KMS-11 (cell line): ENCODE measurements around the gene SLC38A1.

Source experiments
- H2AFZ ChIP-seq: fragments of 200-600 bp; sonication (generic); 2 replicates; pipeline ENCODE4 v1.6.1; 2016; ENCODE audit warnings: antibody characterized with exemption, mixed run types, low read depth
- H3K27ac ChIP-seq: fragments of 200-600 bp; sonication (generic); 2 replicates; pipeline ENCODE4 v1.6.1; 2016; ENCODE audit warnings: mild to moderate bottlenecking, mixed run types
- H3K27me3 ChIP-seq: fragments of 200-600 bp; sonication (generic); 2 replicates; pipeline ENCODE4 v1.6.1; 2017; ENCODE audit warnings: mild to moderate bottlenecking, low read depth, mixed run types, moderate library complexity; ENCODE audit not compliant: insufficient read depth
- H3K36me3 ChIP-seq: fragments of 200-600 bp; sonication (generic); 2 replicates; pipeline ENCODE4 v1.6.1; 2017; ENCODE audit warnings: mild to moderate bottlenecking, mixed run types; ENCODE audit not compliant: insufficient read depth
- H3K4me1 ChIP-seq: fragments of 200-600 bp; sonication (generic); 2 replicates; pipeline ENCODE4 v1.6.1; 2016; ENCODE audit warnings: mild to moderate bottlenecking, low read depth, mixed run types; ENCODE audit not compliant: poor library complexity, severe bottlenecking
- H3K4me2 ChIP-seq: fragments of 200-600 bp; sonication (generic); 2 replicates; pipeline ENCODE4 v1.7.0; 2016; ENCODE audit warnings: mild to moderate bottlenecking, mixed run types
- H3K4me3 ChIP-seq: fragments of 200-600 bp; sonication (generic); IDR thresholded peaks from 2 replicates; pipeline ENCODE4 v1.6.1; 2017; ENCODE audit warnings: low read depth, low read length, mixed read lengths; ENCODE audit not compliant: insufficient read depth
- H3K79me2 ChIP-seq: fragments of 200-600 bp; sonication (generic); 2 replicates; pipeline ENCODE4 v1.6.1; 2016; ENCODE audit warnings: low read depth, mixed run types; ENCODE audit not compliant: insufficient read depth
- H3K9ac ChIP-seq: fragments of 200-600 bp; sonication (generic); 2 replicates; pipeline ENCODE4 v1.6.1; 2016; ENCODE audit warnings: mild to moderate bottlenecking, mixed run types
- H4K20me1 ChIP-seq: fragments of 200-600 bp; sonication (generic); 2 replicates; pipeline ENCODE4 v1.6.1; 2016; ENCODE audit warnings: mild to moderate bottlenecking, mixed run types; ENCODE audit not compliant: insufficient read depth
- TF ChIP-seq, protein P1 (sequence below): fragments of 200-600 bp; sonication (generic); conservative IDR thresholded peaks from 2 replicates; pipeline ENCODE4 v1.6.1; 2017; ENCODE audit warnings: low read depth, mild to moderate bottlenecking, antibody characterized with exemption, low read length, moderate library complexity, mixed read lengths

Gene SLC38A1

DNA sequence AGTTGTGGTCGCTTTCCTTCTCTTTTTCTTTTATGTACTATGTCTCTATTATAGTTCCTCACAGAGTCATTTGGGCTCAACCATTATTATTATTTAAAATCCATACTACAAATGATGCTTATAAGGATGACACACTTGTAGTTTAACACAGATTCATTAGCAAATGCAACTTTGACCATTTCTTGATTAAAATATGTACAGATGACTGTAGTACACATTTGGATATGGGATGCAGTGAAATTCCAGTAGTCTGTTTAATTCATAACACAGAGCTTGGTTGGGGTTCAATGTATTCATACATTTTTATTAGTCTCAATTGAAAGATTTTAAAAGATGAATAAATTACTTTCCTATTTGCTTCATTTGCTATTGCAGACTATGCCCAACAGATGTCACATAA, 30.0 kb downstream of the SLC38A1 start:
- Histone ChIP-seq H3K36me3 (peaks cover 3% of the 10 kb centered on the region; the same call in 1 of the 2 replicates), H4K20me1 (no peaks in the 10 kb centered on the region), H3K4me3 (no peak overlapping the region), H3K79me2 (peaks cover 73% of the 10 kb centered on the region), H3K4me1 (no peaks in the 10 kb centered on the region), H3K27ac (no peak overlapping the region), H2AFZ (no peak overlapping the region), H3K4me2 (no peak overlapping the region), H3K9ac (no peak overlapping the region), H3K27me3 (no peaks in the 10 kb centered on the region)
- TF ChIP-seq, protein P1, sequence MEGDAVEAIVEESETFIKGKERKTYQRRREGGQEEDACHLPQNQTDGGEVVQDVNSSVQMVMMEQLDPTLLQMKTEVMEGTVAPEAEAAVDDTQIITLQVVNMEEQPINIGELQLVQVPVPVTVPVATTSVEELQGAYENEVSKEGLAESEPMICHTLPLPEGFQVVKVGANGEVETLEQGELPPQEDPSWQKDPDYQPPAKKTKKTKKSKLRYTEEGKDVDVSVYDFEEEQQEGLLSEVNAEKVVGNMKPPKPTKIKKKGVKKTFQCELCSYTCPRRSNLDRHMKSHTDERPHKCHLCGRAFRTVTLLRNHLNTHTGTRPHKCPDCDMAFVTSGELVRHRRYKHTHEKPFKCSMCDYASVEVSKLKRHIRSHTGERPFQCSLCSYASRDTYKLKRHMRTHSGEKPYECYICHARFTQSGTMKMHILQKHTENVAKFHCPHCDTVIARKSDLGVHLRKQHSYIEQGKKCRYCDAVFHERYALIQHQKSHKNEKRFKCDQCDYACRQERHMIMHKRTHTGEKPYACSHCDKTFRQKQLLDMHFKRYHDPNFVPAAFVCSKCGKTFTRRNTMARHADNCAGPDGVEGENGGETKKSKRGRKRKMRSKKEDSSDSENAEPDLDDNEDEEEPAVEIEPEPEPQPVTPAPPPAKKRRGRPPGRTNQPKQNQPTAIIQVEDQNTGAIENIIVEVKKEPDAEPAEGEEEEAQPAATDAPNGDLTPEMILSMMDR = no peak

- no peaks in the 10 kb centered on the region for H3K4me1 ChIP-seq
- no peak overlapping the region for H3K9ac ChIP-seq
- TF ChIP-seq, protein P1 = no peak
- H3K27me3 ChIP-seq = no peaks in the 10 kb centered on the region
- no peak overlapping the region for H2AFZ ChIP-seq
- peaks cover 3% of the 10 kb centered on the region; the same call in 1 of the 2 replicates for H3K36me3 ChIP-seq
- H4K20me1 ChIP-seq = no peaks in the 10 kb centered on the region
- H3K79me2 ChIP-seq = peaks cover 62% of the 10 kb centered on the region; the same call in 1 of the 2 replicates
- no peak overlapping the region for H3K4me2 ChIP-seq
- no peak overlapping the region for H3K4me3 ChIP-seq
- H3K27ac ChIP-seq = no peak overlapping the region
These were observed 31.3 kb downstream of the SLC38A1 start for GRCh38 chr12:46237371-46238045.

DNA sequence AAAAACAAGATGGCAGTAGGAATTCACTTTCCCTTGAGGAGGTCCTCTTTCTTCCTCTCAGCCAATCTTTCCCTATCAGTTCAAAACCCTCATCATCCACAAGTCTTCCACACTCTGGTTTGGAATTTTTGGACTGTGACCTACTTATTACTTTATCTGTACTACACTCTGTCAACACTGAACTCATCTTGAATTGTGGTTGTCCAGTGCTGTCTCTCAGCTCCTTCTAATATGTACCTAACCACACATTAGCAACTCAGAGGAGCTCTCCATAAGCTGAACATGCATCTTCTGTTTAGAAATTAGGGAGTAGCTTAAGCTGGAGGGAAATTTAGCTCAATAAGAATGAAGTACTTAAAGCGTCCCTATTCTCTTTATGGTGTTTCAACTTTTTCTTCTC, 34.8 kb downstream of the SLC38A1 start:
- no peaks in the 10 kb centered on the region for H3K27me3 ChIP-seq
- no peak overlapping the region for H2AFZ ChIP-seq
- no peak overlapping the region for H3K9ac ChIP-seq
- no peak overlapping the region for H3K4me2 ChIP-seq
- H3K4me1 ChIP-seq = no peaks in the 10 kb centered on the region
- H3K4me3 ChIP-seq = no peak overlapping the region
- peaks cover 49% of the 10 kb centered on the region; the same call in 1 of the 2 replicates for H3K79me2 ChIP-seq
- H3K36me3 ChIP-seq = peaks cover 14% of the 10 kb centered on the region; the same call in 1 of the 2 replicates
- TF ChIP-seq, protein P1 = no peak
- no peak overlapping the region for H3K27ac ChIP-seq
- no peaks in the 10 kb centered on the region for H4K20me1 ChIP-seq

- H4K20me1 ChIP-seq = no peaks in the 10 kb centered on the region
These were observed 35.4 kb downstream of the SLC38A1 start for GRCh38 chr12:46233423-46233822.

More at GRCh38 chr12:46233423-46233822, 35.4 kb downstream of the SLC38A1 start:
- Histone ChIP-seq H2AFZ (no peak overlapping the region), H3K4me2 (no peak overlapping the region), H3K36me3 (peaks cover 11% of the 10 kb centered on the region; the same call in 1 of the 2 replicates), H3K4me1 (no peaks in the 10 kb centered on the region), H3K9ac (no peak overlapping the region), H3K4me3 (no peak overlapping the region), H3K27me3 (no peaks in the 10 kb centered on the region), H3K79me2 (peaks cover 44% of the 10 kb centered on the region; the same call in 1 of the 2 replicates), H3K27ac (no peak overlapping the region)
- TF ChIP-seq, protein P1 = no peak
